Keratinocyte (primary cell): ENCODE data around the gene MAD1L1.

ENCODE experiments used
- EZH2 ChIP-seq: IDR thresholded peaks from one replicate; pipeline ENCODE4 v1.6.1; 2012; ENCODE audit warnings: inconsistent platforms, mild to moderate bottlenecking, low read length, moderate library complexity
- TF ChIP-seq, protein P1 (sequence below), 3 experiments: IDR thresholded peaks in 1 of 3; conservative IDR thresholded peaks in 1 of 3; optimal IDR thresholded peaks in 1 of 3; 2 replicates in 2 of 3; 3 replicates in 1 of 3; pipeline versions ENCODE3 to v1.5.1; 2011; ENCODE audit warnings: low read length in 3 of 3, mild to moderate bottlenecking in 3 of 3, moderate library complexity in 2 of 3, control low read depth in 1 of 3, inconsistent platforms in 1 of 3; ENCODE audit not compliant: insufficient read depth in 2 of 3; ENCODE audit errors: extremely low read depth in 1 of 3

DNA sequence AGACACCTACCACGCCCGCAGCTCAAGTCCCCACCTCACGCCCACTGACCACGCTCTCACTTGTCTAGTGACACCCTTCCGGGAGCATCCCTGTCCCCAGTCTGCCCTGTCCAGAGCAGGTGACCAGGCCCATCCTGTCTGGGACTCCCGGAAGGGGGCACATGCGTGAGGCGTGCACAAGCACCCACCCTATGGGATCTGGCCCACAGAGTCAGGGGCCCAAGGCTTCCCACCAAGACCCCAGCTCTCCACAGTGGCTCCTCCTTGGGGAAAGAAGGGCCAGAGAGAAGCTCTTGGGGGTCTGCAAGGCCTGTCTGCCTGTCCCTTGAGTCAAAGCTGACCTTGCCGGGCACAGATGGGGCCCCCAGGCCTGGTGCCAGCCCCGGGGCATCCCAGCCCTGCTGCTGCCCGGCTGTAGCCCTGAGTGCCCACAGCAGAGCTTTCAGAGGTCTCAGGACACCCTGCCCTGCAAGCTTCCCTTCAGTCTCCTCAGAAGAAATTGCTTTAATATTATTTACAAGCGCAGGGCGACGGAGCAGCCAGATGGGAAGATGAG is 367.7 kb downstream of the MAD1L1 start:
- TF ChIP-seq, protein P1, sequence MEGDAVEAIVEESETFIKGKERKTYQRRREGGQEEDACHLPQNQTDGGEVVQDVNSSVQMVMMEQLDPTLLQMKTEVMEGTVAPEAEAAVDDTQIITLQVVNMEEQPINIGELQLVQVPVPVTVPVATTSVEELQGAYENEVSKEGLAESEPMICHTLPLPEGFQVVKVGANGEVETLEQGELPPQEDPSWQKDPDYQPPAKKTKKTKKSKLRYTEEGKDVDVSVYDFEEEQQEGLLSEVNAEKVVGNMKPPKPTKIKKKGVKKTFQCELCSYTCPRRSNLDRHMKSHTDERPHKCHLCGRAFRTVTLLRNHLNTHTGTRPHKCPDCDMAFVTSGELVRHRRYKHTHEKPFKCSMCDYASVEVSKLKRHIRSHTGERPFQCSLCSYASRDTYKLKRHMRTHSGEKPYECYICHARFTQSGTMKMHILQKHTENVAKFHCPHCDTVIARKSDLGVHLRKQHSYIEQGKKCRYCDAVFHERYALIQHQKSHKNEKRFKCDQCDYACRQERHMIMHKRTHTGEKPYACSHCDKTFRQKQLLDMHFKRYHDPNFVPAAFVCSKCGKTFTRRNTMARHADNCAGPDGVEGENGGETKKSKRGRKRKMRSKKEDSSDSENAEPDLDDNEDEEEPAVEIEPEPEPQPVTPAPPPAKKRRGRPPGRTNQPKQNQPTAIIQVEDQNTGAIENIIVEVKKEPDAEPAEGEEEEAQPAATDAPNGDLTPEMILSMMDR (optimal IDR thresholded peaks at IDR 0.05 in 1 of 3, IDR thresholded peaks at IDR 0.05 in 1 of 3, conservative IDR thresholded peaks at IDR 0.05 in 1 of 3; ENCODE audit: extremely low read depth in 1 of 3, insufficient read depth in 2 of 3, low read length in 3 of 3): no peak
- TF ChIP-seq EZH2: no peak
